ENCODE measurements around the gene HDAC7. TPM values are rescaled to one million over a fixed set of nuclear protein-coding genes. Genes with fewer than 3 reads are reported as not detected.

The HDAC7 gene
- total and polyA plus RNA-seq, 8 donors: 17.9 to 48.1 (median 23.2) TPM

GRCh38 chr12:47864646-47865235, 45.0 kb upstream of the HDAC7 start:
- no peak for ATAC-seq
- no peak for TF ChIP-seq CTCF (IDR thresholded peaks at IDR 0.05)
- no peaks in the 10 kb centered on the region for H3K27me3 ChIP-seq
- DNase-seq: no peak
- no peaks in the 10 kb centered on the region for H3K9me3 ChIP-seq
- FAIRE-seq: no peak
- no peaks in the 10 kb centered on the region for H3K36me3 ChIP-seq
- H3K4me3 ChIP-seq: no peak overlapping the region
- H3K4me1 ChIP-seq: no peaks in the 10 kb centered on the region
- no peak overlapping the region for H3K27ac ChIP-seq
- intact Hi-C loops (cut with DNase I): no loop called here
- 92 to 94% methylated on average over 14 of the region's 14 CpGs for WGBS, 2 donors

- H3K4me3 ChIP-seq: no peak overlapping the region
- H3K27me3 ChIP-seq: no peaks in the 10 kb centered on the region
- no peaks in the 10 kb centered on the region for H3K36me3 ChIP-seq
- H3K27ac ChIP-seq: no peak overlapping the region
- WGBS, 2 donors: 82 to 85% methylated on average over 6 of the region's 6 CpGs
- H3K4me1 ChIP-seq: no peaks in the 10 kb centered on the region
- ATAC-seq (no peak), FAIRE-seq (no peak), DNase-seq (no peak)
- intact Hi-C loops (cut with DNase I): no loop called here
- TF ChIP-seq CTCF (IDR thresholded peaks at IDR 0.05): no peak
- no peaks in the 10 kb centered on the region for H3K9me3 ChIP-seq
These were observed 44.3 kb upstream of the HDAC7 start for GRCh38 chr12:47863985-47864384.

GRCh38 chr12:47863467-47863866, 43.8 kb upstream of the HDAC7 start:
- FAIRE-seq (no peak), ATAC-seq (no peak), DNase-seq (no peak)
- Histone ChIP-seq H3K4me1 (no peaks in the 10 kb centered on the region), H3K36me3 (no peaks in the 10 kb centered on the region), H3K9me3 (no peaks in the 10 kb centered on the region), H3K4me3 (no peak overlapping the region), H3K27ac (no peak overlapping the region), H3K27me3 (no peaks in the 10 kb centered on the region)
- no peak for TF ChIP-seq CTCF (IDR thresholded peaks at IDR 0.05)
- intact Hi-C loops (cut with DNase I): no loop called here
- 85% methylated on average over 7 of the region's 7 CpGs for WGBS, 2 donors

GRCh38 chr12:47862881-47863280, 43.2 kb upstream of the HDAC7 start:
- 85 to 88% methylated on average over 7 of the region's 7 CpGs for WGBS, 2 donors
- Histone ChIP-seq H3K9me3 (no peaks in the 10 kb centered on the region), H3K27me3 (no peaks in the 10 kb centered on the region), H3K27ac (no peak overlapping the region), H3K4me3 (no peak overlapping the region), H3K4me1 (no peaks in the 10 kb centered on the region), H3K36me3 (no peaks in the 10 kb centered on the region)
- intact Hi-C loops (cut with DNase I): no loop called here
- no peak for TF ChIP-seq CTCF (IDR thresholded peaks at IDR 0.05)
- DNase-seq (no peak), FAIRE-seq (no peak), ATAC-seq (no peak)

GRCh38 chr12:47862167-47862750, 42.6 kb upstream of the HDAC7 start:
- Histone ChIP-seq H3K27me3 (no peaks in the 10 kb centered on the region), H3K4me3 (no peak overlapping the region), H3K27ac (no peak overlapping the region), H3K36me3 (no peaks in the 10 kb centered on the region), H3K9me3 (no peaks in the 10 kb centered on the region), H3K4me1 (no peaks in the 10 kb centered on the region)
- no peak for DNase-seq
- no peak for ATAC-seq
- no peak for TF ChIP-seq CTCF (IDR thresholded peaks at IDR 0.05)
- 74 to 78% methylated on average over 5 of the region's 5 CpGs for WGBS, 2 donors
- FAIRE-seq: no peak
- intact Hi-C loops (cut with DNase I): no loop called here

All from pancreas (tissue), 10 donors.